ENCODE data around the gene SMIM32.
A peak's percentile ranks its signal among the peaks of the same experiment; 100 is the strongest.

Gene SMIM32

GRCh38 chr5:136221340-136221739, 28.4 kb upstream of the SMIM32 start:
- H3K4me3 ChIP-seq (ENCODE audit: low read depth, low read length), result no peak overlapping the region
- POLR2A ChIA-PET, result no interaction called here
- DNase-seq (ENCODE audit: low read depth, low spot score), result no peak
- CTCF ChIA-PET, result no interaction called here
- TF ChIP-seq CTCF (IDR thresholded peaks at IDR 0.05; ENCODE audit: insufficient read depth, low read length, missing control alignments), result no peak

- DNase-seq (ENCODE audit: low read depth, low spot score), result no peak
- no peak overlapping the region for H3K4me3 ChIP-seq (ENCODE audit: low read depth, low read length)
- POLR2A ChIA-PET, result no interaction called here
- CTCF ChIA-PET, result interaction anchor here (1.5 kb wide), 1 partner anchor 10 kb away, joined by 3 read pairs; no protein-coding TSS in a partner anchor
- TF ChIP-seq CTCF (IDR thresholded peaks at IDR 0.05; ENCODE audit: insufficient read depth, low read length, missing control alignments), result no peak
Observed at GRCh38 chr5:136216230-136216629, 23.3 kb upstream of the SMIM32 start.

- ChIA-PET POLR2A (no interaction called here), CTCF (no interaction called here)
- TF ChIP-seq CTCF (IDR thresholded peaks at IDR 0.05; ENCODE audit: insufficient read depth, low read length, missing control alignments), result no peak
- H3K4me3 ChIP-seq (ENCODE audit: low read depth, low read length), result no peak overlapping the region
- DNase-seq (ENCODE audit: low read depth, low spot score), result no peak
Observed at GRCh38 chr5:136215812-136216211, 22.9 kb upstream of the SMIM32 start.

GRCh38 chr5:136213919-136214493, 21.0 kb upstream of the SMIM32 start:
- ChIA-PET CTCF (interaction anchor here (0.9 to 6.5 kb wide), 8 partner anchors 10 to 331 kb away, joined by 3 to 90 read pairs (median 15); no protein-coding TSS in a partner anchor), POLR2A (no interaction called here)
- DNase-seq (ENCODE audit: low read depth, low spot score), result no peak
- H3K4me3 ChIP-seq (ENCODE audit: low read depth, low read length), result peak overlapping the region; percentile 6; the same call in 1 of the 2 replicates
- no peak for TF ChIP-seq CTCF (IDR thresholded peaks at IDR 0.05; ENCODE audit: insufficient read depth, low read length, missing control alignments)

GRCh38 chr5:136212252-136212721, 19.3 kb upstream of the SMIM32 start:
- ChIA-PET CTCF (interaction anchor here (0.8 to 6.5 kb wide), 37 partner anchors 10 to 651 kb away, joined by 3 to 90 read pairs (median 4); no protein-coding TSS in a partner anchor), POLR2A (no interaction called here)
- no peak overlapping the region for H3K4me3 ChIP-seq (ENCODE audit: low read depth, low read length)
- DNase-seq (ENCODE audit: low read depth, low spot score), result no peak
- peak; percentile 89 for TF ChIP-seq CTCF (IDR thresholded peaks at IDR 0.05; ENCODE audit: insufficient read depth, low read length, missing control alignments)

GRCh38 chr5:136211282-136212040, 18.5 kb upstream of the SMIM32 start:
- POLR2A ChIA-PET, result no interaction called here

More at GRCh38 chr5:136211282-136212040, 18.5 kb upstream of the SMIM32 start:
- no peak overlapping the region for H3K4me3 ChIP-seq (ENCODE audit: low read depth, low read length)
- DNase-seq (ENCODE audit: low read depth, low spot score), result no peak
- TF ChIP-seq CTCF (IDR thresholded peaks at IDR 0.05; ENCODE audit: insufficient read depth, low read length, missing control alignments), result no peak
- CTCF ChIA-PET, result interaction anchor here (0.8 to 6.5 kb wide), 35 partner anchors 11 to 650 kb away, joined by 3 to 90 read pairs (median 4); no protein-coding TSS in a partner anchor
